HEK293 (cell line): ENCODE measurements around the gene UBR1.

Source experiments
- BCL11B ChIP-seq: fragments of 450-650 bp; formaldehyde crosslinking; IDR thresholded peaks from 2 replicates; pipeline ENCODE4 v1.5.1; 2016; ENCODE audit warnings: low read depth, missing biosample characterization, missing genetic modification characterization
- BCL6B ChIP-seq: fragments of 450-650 bp; formaldehyde crosslinking; IDR thresholded peaks from 2 replicates; pipeline ENCODE4 v1.5.1; 2017; ENCODE audit warnings: missing biosample characterization, missing genetic modification characterization
- HIC1 ChIP-seq: fragments of 450-650 bp; formaldehyde crosslinking; IDR thresholded peaks from 2 replicates; pipeline ENCODE4 v1.5.1; 2016; ENCODE audit warnings: missing biosample characterization, missing genetic modification characterization
- PRDM10 ChIP-seq: fragments of 450-650 bp; formaldehyde crosslinking; IDR thresholded peaks from 2 replicates; pipeline ENCODE4 v1.5.1; 2016; ENCODE audit warnings: missing biosample characterization, missing genetic modification characterization
- SETDB1 ChIP-seq: IDR thresholded peaks from one replicate; pipeline ENCODE4 v1.6.1; 2017; ENCODE audit warnings: mild to moderate bottlenecking, low read length, moderate library complexity, mixed read lengths; ENCODE audit not compliant: insufficient read length
- SP7 ChIP-seq: fragments of 450-650 bp; formaldehyde crosslinking; IDR thresholded peaks from 2 replicates; pipeline ENCODE4 v1.5.1; 2016; ENCODE audit warnings: missing biosample characterization, missing genetic modification characterization
- ZBTB1 ChIP-seq: fragments of 450-650 bp; formaldehyde crosslinking; IDR thresholded peaks from 2 replicates; pipeline ENCODE4 v1.5.1; 2016; ENCODE audit warnings: missing biosample characterization, missing genetic modification characterization
- ZNF157 ChIP-seq: fragments of 450-650 bp; formaldehyde crosslinking; IDR thresholded peaks from 2 replicates; pipeline ENCODE4 v1.5.1; 2016; ENCODE audit warnings: missing biosample characterization, missing genetic modification characterization
- ZNF221 ChIP-seq: fragments of 450-650 bp; formaldehyde crosslinking; IDR thresholded peaks from 2 replicates; pipeline ENCODE4 v1.5.1; 2017; ENCODE audit warnings: missing biosample characterization, missing genetic modification characterization, borderline replicate concordance
- ZNF24 ChIP-seq: fragments of 450-650 bp; formaldehyde crosslinking; IDR thresholded peaks from 2 replicates; pipeline ENCODE4 v1.5.1; 2016; ENCODE audit warnings: missing biosample characterization, missing genetic modification characterization
- ZNF391 ChIP-seq: fragments of 450-650 bp; formaldehyde crosslinking; IDR thresholded peaks from 2 replicates; pipeline ENCODE4 v1.5.1; 2016; ENCODE audit warnings: low read depth, missing biosample characterization, missing genetic modification characterization, borderline replicate concordance
- ZNF433 ChIP-seq: fragments of 450-650 bp; formaldehyde crosslinking; IDR thresholded peaks from 2 replicates; pipeline ENCODE4 v1.5.1; 2016; ENCODE audit warnings: missing biosample characterization, missing genetic modification characterization, low read depth
- ZNF544 ChIP-seq: fragments of 450-650 bp; formaldehyde crosslinking; IDR thresholded peaks from 2 replicates; pipeline ENCODE4 v1.5.0; 2017; ENCODE audit warnings: missing biosample characterization, missing genetic modification characterization
- ZNF548 ChIP-seq: fragments of 450-650 bp; formaldehyde crosslinking; IDR thresholded peaks from 2 replicates; pipeline ENCODE4 v1.5.1; 2016; ENCODE audit warnings: missing biosample characterization, missing genetic modification characterization
- ZNF571 ChIP-seq: fragments of 450-650 bp; formaldehyde crosslinking; IDR thresholded peaks from 2 replicates; pipeline ENCODE4 v1.5.0; 2017; ENCODE audit warnings: missing biosample characterization, missing genetic modification characterization
- ZNF596 ChIP-seq: fragments of 450-650 bp; IDR thresholded peaks from 2 replicates; pipeline ENCODE4 v1.5.0; 2018; ENCODE audit warnings: missing biosample characterization, mild to moderate bottlenecking, missing genetic modification characterization, moderate library complexity
- ZNF704 ChIP-seq: fragments of 450-650 bp; formaldehyde crosslinking; IDR thresholded peaks from 2 replicates; pipeline ENCODE4 v1.5.1; 2016; ENCODE audit warnings: missing biosample characterization, missing genetic modification characterization
- ZNF707 ChIP-seq: fragments of 450-650 bp; formaldehyde crosslinking; IDR thresholded peaks from 2 replicates; pipeline ENCODE4 v1.5.1; 2016; ENCODE audit warnings: missing biosample characterization, missing genetic modification characterization
- TF ChIP-seq, protein P1 (sequence below): fragments of 450-650 bp; formaldehyde crosslinking; IDR thresholded peaks from 2 replicates; pipeline ENCODE4 v1.5.1; 2016; ENCODE audit warnings: missing biosample characterization, missing genetic modification characterization
- TF ChIP-seq, protein P2 (sequence below): fragments of 450-650 bp; formaldehyde crosslinking; IDR thresholded peaks from 2 replicates; pipeline ENCODE4 v1.5.1; 2016; ENCODE audit warnings: missing biosample characterization, missing genetic modification characterization
- TF ChIP-seq, protein P3 (sequence below): fragments of 450-650 bp; IDR thresholded peaks from 2 replicates; pipeline ENCODE4 v1.5.1; 2018; ENCODE audit warnings: missing biosample characterization, missing genetic modification characterization

The UBR1 gene

DNA sequence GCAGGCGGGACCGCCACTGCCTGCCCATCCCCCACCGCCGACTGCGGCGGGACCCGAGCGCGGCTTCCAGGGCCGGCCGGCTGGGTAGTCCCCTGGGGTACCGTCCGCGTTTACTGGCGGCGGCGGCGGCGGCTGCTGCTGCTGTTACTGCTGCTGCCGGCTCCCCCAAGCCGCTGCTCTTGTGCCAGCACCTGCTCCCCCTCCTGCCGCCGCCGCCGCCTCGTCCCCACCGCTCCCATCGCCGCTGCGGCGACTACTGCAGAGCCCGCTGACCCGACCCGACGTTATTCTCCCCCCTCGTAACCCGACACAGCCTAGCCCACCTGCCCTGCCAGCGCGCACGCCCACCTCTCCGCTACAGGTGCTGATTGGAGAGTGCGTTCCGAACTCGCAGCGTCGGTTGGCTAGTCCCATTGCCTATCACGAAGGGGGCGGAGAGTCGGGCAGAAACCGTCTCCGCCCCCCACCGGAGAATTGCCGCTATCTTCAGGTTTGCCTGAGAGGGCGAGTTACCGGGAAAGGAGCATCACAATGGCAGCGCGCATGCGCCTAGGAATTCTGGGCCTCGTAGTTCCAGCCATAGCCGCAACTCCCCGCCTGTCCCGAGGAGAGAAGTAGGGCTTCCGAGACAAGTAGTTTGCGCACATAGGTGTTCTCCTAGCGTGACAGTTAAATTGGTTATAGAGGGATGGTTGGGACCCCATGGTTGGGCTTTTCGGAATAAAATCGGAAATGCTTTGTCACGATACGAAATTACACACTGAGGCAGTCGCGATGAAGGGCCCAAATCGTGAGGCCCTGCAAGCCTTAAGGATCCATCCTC, 185.1 kb downstream of the UBR1 start, which contains the start of gene TTBK2 (continued):
- no peak for TF ChIP-seq ZNF221 (tag by site-specific recombination)
- no peak for TF ChIP-seq ZNF157
- TF ChIP-seq SP7 (tag by site-specific recombination), result peak; percentile 55; the same call in 1 of the 2 replicates
- 0 out of 2 replicates have a peak, but pooled peaks have one; percentile 62 for TF ChIP-seq ZNF391 (tag by site-specific recombination)
- no peak for TF ChIP-seq ZNF704 (tag by site-specific recombination)
- TF ChIP-seq, protein P1, sequence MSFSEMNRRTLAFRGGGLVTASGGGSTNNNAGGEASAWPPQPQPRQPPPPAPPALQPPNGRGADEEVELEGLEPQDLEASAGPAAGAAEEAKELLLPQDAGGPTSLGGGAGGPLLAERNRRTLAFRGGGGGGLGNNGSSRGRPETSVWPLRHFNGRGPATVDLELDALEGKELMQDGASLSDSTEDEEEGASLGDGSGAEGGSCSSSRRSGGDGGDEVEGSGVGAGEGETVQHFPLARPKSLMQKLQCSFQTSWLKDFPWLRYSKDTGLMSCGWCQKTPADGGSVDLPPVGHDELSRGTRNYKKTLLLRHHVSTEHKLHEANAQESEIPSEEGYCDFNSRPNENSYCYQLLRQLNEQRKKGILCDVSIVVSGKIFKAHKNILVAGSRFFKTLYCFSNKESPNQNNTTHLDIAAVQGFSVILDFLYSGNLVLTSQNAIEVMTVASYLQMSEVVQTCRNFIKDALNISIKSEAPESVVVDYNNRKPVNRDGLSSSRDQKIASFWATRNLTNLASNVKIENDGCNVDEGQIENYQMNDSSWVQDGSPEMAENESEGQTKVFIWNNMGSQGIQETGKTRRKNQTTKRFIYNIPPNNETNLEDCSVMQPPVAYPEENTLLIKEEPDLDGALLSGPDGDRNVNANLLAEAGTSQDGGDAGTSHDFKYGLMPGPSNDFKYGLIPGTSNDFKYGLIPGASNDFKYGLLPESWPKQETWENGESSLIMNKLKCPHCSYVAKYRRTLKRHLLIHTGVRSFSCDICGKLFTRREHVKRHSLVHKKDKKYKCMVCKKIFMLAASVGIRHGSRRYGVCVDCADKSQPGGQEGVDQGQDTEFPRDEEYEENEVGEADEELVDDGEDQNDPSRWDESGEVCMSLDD, result peak; percentile 56
- TF ChIP-seq, protein P2, sequence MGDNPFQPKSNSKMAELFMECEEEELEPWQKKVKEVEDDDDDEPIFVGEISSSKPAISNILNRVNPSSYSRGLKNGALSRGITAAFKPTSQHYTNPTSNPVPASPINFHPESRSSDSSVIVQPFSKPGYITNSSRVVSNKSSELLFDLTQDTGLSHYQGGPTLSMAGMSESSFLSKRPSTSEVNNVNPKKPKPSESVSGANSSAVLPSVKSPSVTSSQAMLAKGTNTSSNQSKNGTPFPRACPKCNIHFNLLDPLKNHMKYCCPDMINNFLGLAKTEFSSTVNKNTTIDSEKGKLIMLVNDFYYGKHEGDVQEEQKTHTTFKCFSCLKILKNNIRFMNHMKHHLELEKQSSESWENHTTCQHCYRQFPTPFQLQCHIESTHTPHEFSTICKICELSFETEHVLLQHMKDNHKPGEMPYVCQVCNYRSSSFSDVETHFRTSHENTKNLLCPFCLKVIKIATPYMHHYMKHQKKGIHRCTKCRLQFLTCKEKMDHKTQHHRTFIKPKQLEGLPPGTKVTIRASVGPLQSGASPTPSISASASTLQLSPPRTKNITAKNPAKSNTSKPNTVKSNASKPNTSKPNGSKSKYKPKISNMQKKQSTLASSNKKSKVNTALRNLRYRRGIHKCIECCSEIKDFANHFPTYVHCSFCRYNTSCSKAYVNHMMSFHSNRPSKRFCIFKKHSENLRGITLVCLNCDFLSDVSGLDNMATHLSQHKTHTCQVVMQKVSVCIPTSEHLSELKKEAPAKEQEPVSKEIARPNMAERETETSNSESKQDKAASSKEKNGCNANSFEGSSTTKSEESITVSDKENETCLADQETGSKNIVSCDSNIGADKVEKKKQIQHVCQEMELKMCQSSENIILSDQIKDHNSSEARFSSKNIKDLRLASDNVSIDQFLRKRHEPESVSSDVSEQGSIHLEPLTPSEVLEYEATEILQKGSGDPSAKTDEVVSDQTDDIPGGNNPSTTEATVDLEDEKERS (tag by site-specific recombination), result no peak
- TF ChIP-seq ZNF433, result no peak
- TF ChIP-seq, protein P3, sequence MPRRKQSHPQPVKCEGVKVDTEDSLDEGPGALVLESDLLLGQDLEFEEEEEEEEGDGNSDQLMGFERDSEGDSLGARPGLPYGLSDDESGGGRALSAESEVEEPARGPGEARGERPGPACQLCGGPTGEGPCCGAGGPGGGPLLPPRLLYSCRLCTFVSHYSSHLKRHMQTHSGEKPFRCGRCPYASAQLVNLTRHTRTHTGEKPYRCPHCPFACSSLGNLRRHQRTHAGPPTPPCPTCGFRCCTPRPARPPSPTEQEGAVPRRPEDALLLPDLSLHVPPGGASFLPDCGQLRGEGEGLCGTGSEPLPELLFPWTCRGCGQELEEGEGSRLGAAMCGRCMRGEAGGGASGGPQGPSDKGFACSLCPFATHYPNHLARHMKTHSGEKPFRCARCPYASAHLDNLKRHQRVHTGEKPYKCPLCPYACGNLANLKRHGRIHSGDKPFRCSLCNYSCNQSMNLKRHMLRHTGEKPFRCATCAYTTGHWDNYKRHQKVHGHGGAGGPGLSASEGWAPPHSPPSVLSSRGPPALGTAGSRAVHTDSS, result peak; percentile 84
- TF ChIP-seq ZNF707 (tag by site-specific recombination), result no peak
- no peak for TF ChIP-seq BCL6B (tag by site-specific recombination)
- TF ChIP-seq ZNF571 (tag by site-specific recombination), result no peak
- no peak for TF ChIP-seq ZNF544 (tag by site-specific recombination)
- TF ChIP-seq ZBTB1 (tag by site-specific recombination), result no peak
- no peak for TF ChIP-seq ZNF548 (tag by site-specific recombination)
- TF ChIP-seq PRDM10 (tag by site-specific recombination), result peak; percentile 44
- peak; percentile 49; the same call in 1 of the 2 replicates for TF ChIP-seq BCL11B (tag by site-specific recombination)
- TF ChIP-seq SETDB1, result no peak
- TF ChIP-seq HIC1 (tag by site-specific recombination), result no peak
- TF ChIP-seq ZNF24 (tag by site-specific recombination), result no peak
- no peak for TF ChIP-seq ZNF596
